ENCODE measurements around the gene MKRN2.

GRCh38 chr3:12582730-12583129 lies 25.8 kb downstream of the MKRN2 start:
- no peak for TF ChIP-seq CTCF (IDR thresholded peaks at IDR 0.05 in 2 of 3, conservative IDR thresholded peaks at IDR 0.05 in 1 of 3; ENCODE audit: borderline replicate concordance in 1 of 3, insufficient read depth in 1 of 3, low read depth in 2 of 3, low read length in 2 of 3)
- TF ChIP-seq REST (IDR thresholded peaks at IDR 0.05; ENCODE audit: low read depth) = no peak
- no peak for TF ChIP-seq SP1 (IDR thresholded peaks at IDR 0.05; ENCODE audit: low read depth)
- TF ChIP-seq EZH2phosphoT487 (IDR thresholded peaks at IDR 0.05; ENCODE audit: borderline replicate concordance) = no peak
- no peak for TF ChIP-seq POLR2A (IDR thresholded peaks at IDR 0.05; ENCODE audit: borderline replicate concordance, extremely low read depth, insufficient read depth, insufficient read length)
- no peak for TF ChIP-seq POLR2AphosphoS5 (IDR thresholded peaks at IDR 0.05; ENCODE audit: low read depth, low read length)
- TF ChIP-seq EGR1 (IDR thresholded peaks at IDR 0.05; ENCODE audit: low read depth) = no peak
- no peak for TF ChIP-seq ZFX (IDR thresholded peaks at IDR 0.05)

All from HCT116 (cell line).